Prostate gland (tissue), 2 donors: Measurements from ENCODE around the gene CR2. TPM values are rescaled to one million over a fixed set of nuclear protein-coding genes. Genes with fewer than 3 reads are reported as not detected.

Source experiments
- DNase-seq: peaks from one replicate; pipeline ENCODE4 v3.0.0-alpha.2; 2019; ENCODE audit warnings: low spot score
- H3K27ac ChIP-seq, 2 donors: fragments of 200-600 bp; sonication (generic); 2 replicates each; pipeline ENCODE4 v1.5.1; 2017 to 2019
- H3K27me3 ChIP-seq: fragments of 200-600 bp; sonication (generic); replicated peaks from 2 replicates; pipeline ENCODE4 v1.5.1; 2019; ENCODE audit not compliant: insufficient read depth
- H3K36me3 ChIP-seq, 2 donors: fragments of 200-600 bp; sonication (generic); 1 replicate in 1 of 2; 2 replicates in 1 of 2; pipeline versions ENCODE4 v1.5.1 to v1.8.1; 2017 to 2019
- H3K4me1 ChIP-seq: fragments of 200-600 bp; sonication (generic); replicated peaks from 2 replicates; pipeline ENCODE4 v1.5.1; 2019
- H3K4me3 ChIP-seq, 2 donors: fragments of 200-600 bp; sonication (generic); 2 replicates each; pipeline ENCODE4 v1.5.1; 2017 to 2019
- H3K9me3 ChIP-seq: fragments of 200-600 bp; sonication (generic); 2 replicates; pipeline ENCODE4 v1.5.1; 2017
- CTCF ChIP-seq, 4 experiments: fragments of 200-600 bp in 2 of 4; fragments of 450-650 bp in 2 of 4; sonication (generic) in 2 of 4; IDR thresholded peaks; 1 replicate in 3 of 4; 2 replicates in 1 of 4; pipeline ENCODE4 v1.5.1; 2016 to 2019; ENCODE audit warnings: antibody characterized with exemption in 4 of 4, mild to moderate bottlenecking in 2 of 4, moderate library complexity in 2 of 4
- POLR2A ChIP-seq: fragments of 450-650 bp; IDR thresholded peaks from one replicate; pipeline ENCODE4 v1.6.1; 2016; ENCODE audit warnings: antibody characterized with exemption, mild to moderate bottlenecking
- POLR2AphosphoS5 ChIP-seq: sonication (generic); formaldehyde crosslinking; IDR thresholded peaks from one replicate; pipeline ENCODE4 v1.6.1; 2017; ENCODE audit warnings: antibody characterized with exemption
- WGBS: methylation state at CpG from one replicate; pipeline ENCODE4 v1.1.5; 2018; 5-methylcytosine and 5-hydroxymethylcytosine counted together
- intact Hi-C: fragments of 100-400 bp; cut with DNase I; formaldehyde crosslinking; loops from one replicate; pipeline ENCODE4 v1.14.2; 2022
- total RNA-seq, 2 donors: library from RNA; depleted of rRNA; stranded (reverse); fragments of >200 nt; gene quantifications; one replicate each; pipeline ENCODE4 v1.1.0, GENCODE V29; 2016

CR2 gene
- total RNA-seq, 2 donors from 2014 or later: 0.51 TPM; not detected in 1

- WGBS: 80% methylated on average over 3 of the region's 3 CpGs
- no peak overlapping the region for H3K27ac ChIP-seq
- TF ChIP-seq POLR2AphosphoS5 (no peak), POLR2A (no peak), CTCF (IDR thresholded peaks at IDR 0.05) (no peak)
- H3K36me3 ChIP-seq: no peaks in the 10 kb centered on the region
- no peaks in the 10 kb centered on the region for H3K9me3 ChIP-seq
- H3K4me3 ChIP-seq: no peak overlapping the region
- intact Hi-C loops: no loop called here
- no peak for DNase-seq
- peaks cover 2% of the 10 kb centered on the region for H3K27me3 ChIP-seq
- no peaks in the 10 kb centered on the region for H3K4me1 ChIP-seq
These were observed 46.2 kb downstream of the CR2 start for GRCh38 chr1:207500306-207500705.

- no peaks in the 10 kb centered on the region for H3K9me3 ChIP-seq
- 59% methylated on average over 5 of the region's 5 CpGs for WGBS
- peaks cover 4% of the 10 kb centered on the region for H3K27me3 ChIP-seq
- H3K36me3 ChIP-seq: no peaks in the 10 kb centered on the region
- intact Hi-C loops: no loop called here
- H3K4me1 ChIP-seq: no peaks in the 10 kb centered on the region
- H3K4me3 ChIP-seq: no peak overlapping the region
- no peak for TF ChIP-seq CTCF (IDR thresholded peaks at IDR 0.05)
- no peak for DNase-seq
- H3K27ac ChIP-seq: no peak overlapping the region
These were observed 46.9 kb downstream of the CR2 start for GRCh38 chr1:207501071-207501470.

GRCh38 chr1:207502726-207503125 lies 48.6 kb downstream of the CR2 start:
- no peaks in the 10 kb centered on the region for H3K36me3 ChIP-seq
- H3K9me3 ChIP-seq: no peaks in the 10 kb centered on the region
- intact Hi-C loops: no loop called here
- TF ChIP-seq POLR2AphosphoS5: no peak
- TF ChIP-seq POLR2A: no peak
- TF ChIP-seq CTCF (IDR thresholded peaks at IDR 0.05): no peak
- H3K4me1 ChIP-seq: no peaks in the 10 kb centered on the region
- H3K27me3 ChIP-seq: peaks cover 2% of the 10 kb centered on the region
- 81% methylated on average over 7 of the region's 7 CpGs for WGBS
- H3K27ac ChIP-seq: no peak overlapping the region
- DNase-seq: no peak
- no peak overlapping the region for H3K4me3 ChIP-seq

- H3K9me3 ChIP-seq: no peaks in the 10 kb centered on the region
- intact Hi-C loops: no loop called here
- WGBS: 92% methylated on average over 3 of the region's 3 CpGs
- H3K4me1 ChIP-seq: no peaks in the 10 kb centered on the region
- no peak overlapping the region for H3K4me3 ChIP-seq
- no peak for TF ChIP-seq POLR2A
- TF ChIP-seq CTCF (IDR thresholded peaks at IDR 0.05): no peak
- TF ChIP-seq POLR2AphosphoS5: no peak
- no peaks in the 10 kb centered on the region for H3K36me3 ChIP-seq
- DNase-seq: no peak
- no peak overlapping the region for H3K27ac ChIP-seq
- peaks cover 2% of the 10 kb centered on the region for H3K27me3 ChIP-seq
These were observed 49.8 kb downstream of the CR2 start for GRCh38 chr1:207503950-207504349.

GRCh38 chr1:207504438-207504837 lies 50.3 kb downstream of the CR2 start:
- TF ChIP-seq POLR2A (no peak), CTCF (IDR thresholded peaks at IDR 0.05) (no peak), POLR2AphosphoS5 (no peak)
- Histone ChIP-seq H3K4me1 (no peaks in the 10 kb centered on the region), H3K9me3 (no peaks in the 10 kb centered on the region), H3K27ac (no peak overlapping the region), H3K4me3 (no peak overlapping the region), H3K27me3 (peaks cover 2% of the 10 kb centered on the region), H3K36me3 (no peaks in the 10 kb centered on the region)
- no peak for DNase-seq
- intact Hi-C loops: no loop called here
